Neural progenitor cell (in vitro differentiated cells): ENCODE data around the gene CDSN.
A peak's percentile ranks its signal among the peaks of the same experiment; 100 is the strongest.

Source experiments
- CTCF ChIP-seq: fragments of 200-600 bp; sonication (generic); IDR thresholded peaks from 2 replicates; pipeline ENCODE4 v1.5.1; 2017; ENCODE audit warnings: antibody characterized with exemption, mild to moderate bottlenecking
- EZH2 ChIP-seq: fragments of 200-600 bp; sonication (generic); IDR thresholded peaks from 2 replicates; pipeline ENCODE4 v1.6.1; 2017; ENCODE audit warnings: antibody characterized with exemption, mild to moderate bottlenecking, moderate library complexity
- EZH2phosphoT487 ChIP-seq: fragments of 200-600 bp; sonication (generic); IDR thresholded peaks from 2 replicates; pipeline ENCODE4 v1.6.1; 2017; ENCODE audit warnings: antibody characterized with exemption

- TF ChIP-seq EZH2 (no peak), CTCF (peak; percentile 89), EZH2phosphoT487 (no peak)
Observed at GRCh38 chr6:31087494-31088089, 32.7 kb downstream of the CDSN start.
